Ishikawa (cell line): ENCODE data around the gene DOCK2.

Source experiments
- CEBPB ChIP-seq: IDR thresholded peaks from 2 replicates; pipeline ENCODE4 v1.6.1; 2012
- CREB1 ChIP-seq: IDR thresholded peaks from 2 replicates; pipeline ENCODE4 v1.6.1; 2012; ENCODE audit warnings: low read depth
- EGR1 ChIP-seq: IDR thresholded peaks from 2 replicates; pipeline ENCODE4 v1.6.1; 2012
- EP300 ChIP-seq: IDR thresholded peaks from 2 replicates; pipeline ENCODE4 v1.6.1; 2012; ENCODE audit warnings: borderline replicate concordance
- FOXM1 ChIP-seq: IDR thresholded peaks from 2 replicates; pipeline ENCODE4 v1.6.1; 2012; ENCODE audit warnings: low read depth, borderline replicate concordance
- NFIC ChIP-seq: IDR thresholded peaks from 2 replicates; pipeline ENCODE4 v1.6.1; 2012
- RAD21 ChIP-seq: IDR thresholded peaks from 2 replicates; pipeline ENCODE4 v1.6.1; 2012; ENCODE audit warnings: low read depth
- TAF1 ChIP-seq: IDR thresholded peaks from 2 replicates; pipeline ENCODE4 v1.6.1; 2012; ENCODE audit warnings: low read depth, mild to moderate bottlenecking
- TCF12 ChIP-seq: IDR thresholded peaks from 2 replicates; pipeline ENCODE4 v1.6.1; 2012; ENCODE audit warnings: low read depth
- TEAD4 ChIP-seq: IDR thresholded peaks from 2 replicates; pipeline ENCODE4 v1.6.1; 2012
- YY1 ChIP-seq: IDR thresholded peaks from 2 replicates; pipeline ENCODE4 v1.6.1; 2012; ENCODE audit warnings: low read depth
- ZBTB7A ChIP-seq: IDR thresholded peaks from 2 replicates; pipeline ENCODE4 v1.6.1; 2012; ENCODE audit warnings: low read depth
- TF ChIP-seq, protein P1 (sequence below): IDR thresholded peaks from 2 replicates; pipeline ENCODE4 v1.6.1; 2012
- TF ChIP-seq, protein P2 (sequence below): IDR thresholded peaks from 2 replicates; pipeline ENCODE4 v1.6.1; 2012
- TF ChIP-seq, protein P3 (sequence below): IDR thresholded peaks from 2 replicates; pipeline ENCODE4 v1.6.1; 2012; ENCODE audit warnings: low read depth, mild to moderate bottlenecking

Gene DOCK2

DNA sequence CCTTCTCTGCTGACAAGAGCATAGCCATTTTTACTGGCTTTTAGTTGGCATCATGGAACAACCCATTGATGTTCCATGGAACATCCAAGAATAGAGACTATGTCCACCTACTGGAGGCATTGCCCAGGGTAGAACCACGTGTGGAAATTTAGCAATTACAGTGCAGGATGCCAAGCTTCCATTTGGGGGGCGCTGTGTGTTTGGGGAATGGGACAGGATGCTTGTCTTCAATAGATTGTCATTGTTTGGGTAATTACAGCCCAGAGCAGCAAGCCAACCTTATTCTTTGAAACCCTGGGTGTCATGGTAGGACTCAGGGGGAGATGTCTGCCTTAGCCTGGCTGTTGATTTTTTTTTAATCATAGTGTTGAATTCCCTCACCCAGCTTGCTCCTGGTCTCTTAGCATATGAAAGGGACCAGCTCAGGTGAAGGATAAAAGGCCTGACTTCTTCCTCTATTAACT is 171.1 kb downstream of the DOCK2 start:
- TF ChIP-seq CEBPB (no peak), TAF1 (no peak), YY1 (no peak), TCF12 (no peak), EGR1 (no peak), ZBTB7A (no peak), RAD21 (no peak), EP300 (no peak), TEAD4 (no peak), NFIC (no peak), FOXM1 (no peak)
- TF ChIP-seq, protein P1, sequence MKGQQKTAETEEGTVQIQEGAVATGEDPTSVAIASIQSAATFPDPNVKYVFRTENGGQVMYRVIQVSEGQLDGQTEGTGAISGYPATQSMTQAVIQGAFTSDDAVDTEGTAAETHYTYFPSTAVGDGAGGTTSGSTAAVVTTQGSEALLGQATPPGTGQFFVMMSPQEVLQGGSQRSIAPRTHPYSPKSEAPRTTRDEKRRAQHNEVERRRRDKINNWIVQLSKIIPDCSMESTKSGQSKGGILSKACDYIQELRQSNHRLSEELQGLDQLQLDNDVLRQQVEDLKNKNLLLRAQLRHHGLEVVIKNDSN: no peak
- TF ChIP-seq, protein P2, sequence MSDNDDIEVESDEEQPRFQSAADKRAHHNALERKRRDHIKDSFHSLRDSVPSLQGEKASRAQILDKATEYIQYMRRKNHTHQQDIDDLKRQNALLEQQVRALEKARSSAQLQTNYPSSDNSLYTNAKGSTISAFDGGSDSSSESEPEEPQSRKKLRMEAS: no peak

DNA sequence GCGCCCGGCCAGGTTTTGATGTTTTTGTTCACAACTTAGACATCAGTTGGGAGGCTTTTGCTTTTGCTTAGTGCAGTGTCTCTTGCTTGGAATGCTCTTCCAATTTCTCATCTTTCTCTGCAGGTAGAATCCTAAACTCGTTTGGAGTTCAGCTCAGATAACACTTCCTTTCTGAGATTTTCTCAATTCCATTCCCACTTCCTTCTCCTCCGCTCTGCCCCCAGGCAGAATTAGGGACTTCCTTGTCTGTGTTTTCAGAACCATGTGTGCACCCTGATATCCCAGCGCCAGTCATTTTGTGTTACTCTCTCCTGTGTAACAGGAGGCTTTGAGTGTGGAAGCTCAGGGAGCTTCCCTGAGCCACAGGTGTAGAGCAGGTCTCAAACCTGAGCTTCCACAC is 172.2 kb downstream of the DOCK2 start:
- TF ChIP-seq FOXM1 (no peak), EP300 (no peak), CEBPB (no peak), NFIC (no peak), TEAD4 (no peak)
- TF ChIP-seq, protein P2: no peak

DNA sequence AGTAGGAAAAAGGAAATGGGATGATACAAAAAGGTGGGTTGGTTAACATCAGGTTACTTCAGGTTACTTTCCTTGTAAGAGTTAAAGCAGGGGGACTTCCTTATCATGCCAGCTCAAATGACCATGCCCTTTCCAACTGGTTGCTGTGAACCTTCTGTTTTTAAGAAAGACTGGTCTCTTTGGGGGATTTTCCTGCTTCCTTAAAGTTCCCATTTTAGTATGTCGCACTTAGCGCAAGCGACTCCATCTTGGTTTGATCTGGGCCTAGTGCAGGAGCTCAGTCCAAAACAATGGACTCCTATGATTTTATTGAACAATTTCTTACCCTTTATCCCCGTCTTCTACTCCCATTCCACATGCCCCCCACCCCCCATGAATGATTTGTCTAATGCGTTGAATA is 173.4 kb downstream of the DOCK2 start:
- TF ChIP-seq FOXM1 (no peak), TCF12 (no peak), EP300 (no peak), CEBPB (no peak), TAF1 (no peak), NFIC (no peak), CREB1 (no peak), EGR1 (no peak), ZBTB7A (no peak), RAD21 (no peak), TEAD4 (no peak), YY1 (no peak)
- TF ChIP-seq, protein P2: no peak
- TF ChIP-seq, protein P1: no peak
- TF ChIP-seq, protein P3, sequence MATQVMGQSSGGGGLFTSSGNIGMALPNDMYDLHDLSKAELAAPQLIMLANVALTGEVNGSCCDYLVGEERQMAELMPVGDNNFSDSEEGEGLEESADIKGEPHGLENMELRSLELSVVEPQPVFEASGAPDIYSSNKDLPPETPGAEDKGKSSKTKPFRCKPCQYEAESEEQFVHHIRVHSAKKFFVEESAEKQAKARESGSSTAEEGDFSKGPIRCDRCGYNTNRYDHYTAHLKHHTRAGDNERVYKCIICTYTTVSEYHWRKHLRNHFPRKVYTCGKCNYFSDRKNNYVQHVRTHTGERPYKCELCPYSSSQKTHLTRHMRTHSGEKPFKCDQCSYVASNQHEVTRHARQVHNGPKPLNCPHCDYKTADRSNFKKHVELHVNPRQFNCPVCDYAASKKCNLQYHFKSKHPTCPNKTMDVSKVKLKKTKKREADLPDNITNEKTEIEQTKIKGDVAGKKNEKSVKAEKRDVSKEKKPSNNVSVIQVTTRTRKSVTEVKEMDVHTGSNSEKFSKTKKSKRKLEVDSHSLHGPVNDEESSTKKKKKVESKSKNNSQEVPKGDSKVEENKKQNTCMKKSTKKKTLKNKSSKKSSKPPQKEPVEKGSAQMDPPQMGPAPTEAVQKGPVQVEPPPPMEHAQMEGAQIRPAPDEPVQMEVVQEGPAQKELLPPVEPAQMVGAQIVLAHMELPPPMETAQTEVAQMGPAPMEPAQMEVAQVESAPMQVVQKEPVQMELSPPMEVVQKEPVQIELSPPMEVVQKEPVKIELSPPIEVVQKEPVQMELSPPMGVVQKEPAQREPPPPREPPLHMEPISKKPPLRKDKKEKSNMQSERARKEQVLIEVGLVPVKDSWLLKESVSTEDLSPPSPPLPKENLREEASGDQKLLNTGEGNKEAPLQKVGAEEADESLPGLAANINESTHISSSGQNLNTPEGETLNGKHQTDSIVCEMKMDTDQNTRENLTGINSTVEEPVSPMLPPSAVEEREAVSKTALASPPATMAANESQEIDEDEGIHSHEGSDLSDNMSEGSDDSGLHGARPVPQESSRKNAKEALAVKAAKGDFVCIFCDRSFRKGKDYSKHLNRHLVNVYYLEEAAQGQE: no peak

DNA sequence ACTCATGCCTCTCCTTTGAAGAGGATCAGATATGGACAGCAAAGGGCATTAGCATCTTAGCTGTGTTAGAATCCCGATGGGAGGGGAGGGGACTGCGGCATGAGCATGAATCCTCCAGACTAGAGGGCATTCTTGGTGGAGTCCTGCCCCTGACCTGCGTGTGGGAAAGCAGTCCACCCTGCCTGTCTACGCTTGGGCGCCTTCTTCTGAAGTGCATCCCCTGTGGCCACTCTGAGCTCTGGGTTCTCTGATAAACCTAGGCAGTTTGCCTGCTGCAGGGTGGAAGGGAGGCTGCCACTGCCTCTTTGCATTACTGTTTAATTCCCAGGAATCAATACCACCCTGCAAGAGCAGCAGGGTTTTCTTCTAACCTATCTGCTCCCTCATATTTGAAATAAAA is 173.9 kb downstream of the DOCK2 start:
- TF ChIP-seq FOXM1: no peak
- no peak for TF ChIP-seq NFIC
- no peak for TF ChIP-seq TEAD4
- no peak for TF ChIP-seq CREB1
- no peak for TF ChIP-seq CEBPB
- TF ChIP-seq, protein P3: no peak
- TF ChIP-seq RAD21: no peak
- no peak for TF ChIP-seq EP300
- no peak for TF ChIP-seq YY1
- no peak for TF ChIP-seq TAF1

DNA sequence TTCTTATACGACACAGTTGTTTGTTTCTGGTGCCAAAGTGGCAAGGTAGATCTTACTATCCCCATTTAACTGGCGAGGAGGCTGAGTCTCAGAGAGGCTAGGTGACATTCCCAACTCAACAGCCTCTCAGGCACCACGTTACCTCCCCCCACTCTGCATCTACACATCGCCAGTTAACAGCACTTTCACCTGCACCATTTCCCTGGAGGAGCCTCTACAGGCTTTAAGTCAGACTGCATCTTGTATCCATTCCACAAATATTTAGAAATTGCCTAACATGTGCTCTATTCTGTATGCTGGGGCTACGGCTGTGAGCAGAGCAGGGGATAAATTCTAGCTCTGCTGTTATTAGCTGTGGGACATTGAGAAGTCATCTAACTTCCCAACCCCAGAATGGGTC is 174.6 kb downstream of the DOCK2 start:
- no peak for TF ChIP-seq YY1
- no peak for TF ChIP-seq EP300
- no peak for TF ChIP-seq ZBTB7A
- no peak for TF ChIP-seq TEAD4
- no peak for TF ChIP-seq FOXM1
- TF ChIP-seq, protein P2: no peak
- TF ChIP-seq, protein P3: no peak
- no peak for TF ChIP-seq TAF1
- TF ChIP-seq TCF12: no peak
- no peak for TF ChIP-seq CEBPB
- TF ChIP-seq, protein P1: no peak
- TF ChIP-seq EGR1: no peak
- TF ChIP-seq RAD21: no peak
- no peak for TF ChIP-seq CREB1
